Astrocyte (in vitro differentiated cells and primary cell): ENCODE measurements around the gene URB1.

Experiments
- CTCF ChIP-seq: IDR thresholded peaks from 2 replicates; pipeline ENCODE4 v1.5.1; 2011; ENCODE audit warnings: low read depth, mild to moderate bottlenecking, inconsistent platforms, low read length, moderate library complexity; ENCODE audit not compliant: insufficient read depth
- EZH2 ChIP-seq: IDR thresholded peaks from 2 replicates; pipeline ENCODE4 v1.6.1; 2012; ENCODE audit warnings: mild to moderate bottlenecking, low read length, inconsistent platforms; ENCODE audit not compliant: insufficient read depth

GRCh38 chr21:32308696-32309095, 84.1 kb downstream of the URB1 start:
- TF ChIP-seq CTCF (no peak), EZH2 (no peak)
